WTC11 (cell line): ENCODE data around the gene PATE3. TPM values are rescaled to one million over a fixed set of nuclear protein-coding genes. Genes with fewer than 3 reads are reported as not detected.
A peak's percentile ranks its signal among the peaks of the same experiment; 100 is the strongest.

Source experiments
- ATAC-seq: fragments of 200-7000 bp; cut with Tn5 transposase; 2 replicates; pipeline ENCODE4 v1.10.0; 2021; ENCODE audit warnings: mild to moderate bottlenecking, moderate library complexity
- CTCF ChIA-PET: fragments of 300-600 bp; sonication (Branson Sonifier 250); formaldehyde crosslinking; loops from one replicate; lab custom pipeline; 2021; ENCODE audit warnings: antibody characterized with exemption; lab: Charles Lee
- POLR2A ChIA-PET: fragments of 350-600 bp; sonication (Branson Sonifier 250); formaldehyde crosslinking; loops from one replicate; lab custom pipeline; 2021; ENCODE audit warnings: antibody characterized with exemption; lab: Charles Lee
- DNase-seq: peaks from one replicate; pipeline ENCODE4 v3.0.0; 2021; ENCODE audit warnings: low spot score
- H3K27ac Mint-ChIP-seq: 2 replicates; pipeline ENCODE4 v1.8.0; 2021; ENCODE audit warnings: mixed read lengths
- H3K27me3 Mint-ChIP-seq: 2 replicates; pipeline ENCODE4 v1.8.0; 2021; ENCODE audit warnings: low read depth, mild to moderate bottlenecking, moderate library complexity, mixed read lengths
- H3K36me3 Mint-ChIP-seq: 2 replicates; pipeline ENCODE4 v1.8.0; 2021; ENCODE audit warnings: mixed read lengths
- H3K4me1 Mint-ChIP-seq: 2 replicates; pipeline ENCODE4 v1.8.0; 2022; ENCODE audit warnings: mixed read lengths
- H3K4me3 Mint-ChIP-seq: 2 replicates; pipeline ENCODE4 v1.8.0; 2021; ENCODE audit warnings: mild to moderate bottlenecking, moderate library complexity, mixed read lengths
- H3K9me3 Mint-ChIP-seq: 2 replicates; pipeline ENCODE4 v1.8.0; 2021; ENCODE audit warnings: mixed read lengths
- ATF3 ChIP-seq: sonication (generic); formaldehyde crosslinking; conservative IDR thresholded peaks from 2 replicates; pipeline ENCODE4 v1.8.1; 2022; ENCODE audit warnings: mild to moderate bottlenecking, missing genetic modification reagents
- CTCF ChIP-seq: fragments of 200-600 bp; IDR thresholded peaks from 2 replicates; pipeline ENCODE4 v1.8.0; 2022; ENCODE audit warnings: antibody characterized with exemption
- E2F5 ChIP-seq: sonication (generic); formaldehyde crosslinking; IDR thresholded peaks from 2 replicates; pipeline ENCODE4 v1.8.1; 2022; ENCODE audit warnings: mild to moderate bottlenecking, moderate library complexity, missing genetic modification reagents
- FOXK1 ChIP-seq: sonication (generic); formaldehyde crosslinking; IDR thresholded peaks from 2 replicates; pipeline ENCODE4 v1.8.0; 2022; ENCODE audit warnings: mild to moderate bottlenecking, moderate library complexity, missing genetic modification reagents
- JAZF1 ChIP-seq: fragments of 250-450 bp; sonication (Bioruptor Pico); IDR thresholded peaks from 2 replicates; pipeline ENCODE4 v1.9.0; 2021; ENCODE audit warnings: moderate library complexity, mild to moderate bottlenecking, inconsistent platforms
- MAX ChIP-seq: sonication (generic); formaldehyde crosslinking; IDR thresholded peaks from 2 replicates; pipeline ENCODE4 v1.8.0; 2022; ENCODE audit warnings: mild to moderate bottlenecking, missing genetic modification reagents
- MXD4 ChIP-seq: fragments of 250-450 bp; sonication (Bioruptor Pico); IDR thresholded peaks from 2 replicates; pipeline ENCODE4 v1.8.0; 2021; ENCODE audit warnings: mild to moderate bottlenecking, moderate library complexity, borderline replicate concordance
- NFYB ChIP-seq: sonication (generic); formaldehyde crosslinking; conservative IDR thresholded peaks from 2 replicates; pipeline ENCODE4 v1.8.0; 2022; ENCODE audit warnings: low read depth, missing genetic modification reagents
- PRDM15 ChIP-seq: sonication (generic); formaldehyde crosslinking; IDR thresholded peaks from 2 replicates; pipeline ENCODE4 v1.8.0; 2022; ENCODE audit warnings: missing genetic modification reagents
- PRRX2 ChIP-seq: fragments of 250-450 bp; sonication (Bioruptor Pico); IDR thresholded peaks from 2 replicates; pipeline ENCODE4 v1.8.0; 2021; ENCODE audit warnings: mild to moderate bottlenecking
- ZBTB43 ChIP-seq: sonication (generic); formaldehyde crosslinking; IDR thresholded peaks from 2 replicates; pipeline ENCODE4 v1.8.1; 2023; ENCODE audit warnings: mild to moderate bottlenecking, missing genetic modification reagents
- ZNF121 ChIP-seq: sonication (generic); formaldehyde crosslinking; IDR thresholded peaks from 2 replicates; pipeline ENCODE4 v1.8.0; 2023; ENCODE audit warnings: missing genetic modification reagents
- ZNF423 ChIP-seq: fragments of 250-450 bp; sonication (Bioruptor Pico); IDR thresholded peaks from 2 replicates; pipeline ENCODE4 v2.1.2; 2022; ENCODE audit warnings: mild to moderate bottlenecking, moderate library complexity
- ZNF425 ChIP-seq: fragments of 250-450 bp; sonication (Bioruptor Pico); conservative IDR thresholded peaks from 2 replicates; pipeline ENCODE4 v1.9.0; 2021; ENCODE audit warnings: mild to moderate bottlenecking
- ZNF532 ChIP-seq: fragments of 250-450 bp; sonication (Bioruptor Pico); IDR thresholded peaks from 2 replicates; pipeline ENCODE4 v1.9.0; 2021; ENCODE audit warnings: mild to moderate bottlenecking, borderline replicate concordance
- ZSCAN18 ChIP-seq: fragments of 250-450 bp; sonication (Bioruptor Pico); IDR thresholded peaks from 2 replicates; pipeline ENCODE4 v2.1.2; 2022; ENCODE audit warnings: mild to moderate bottlenecking, moderate library complexity
- total RNA-seq: library from RNA; stranded (reverse); gene quantifications from 3 replicates; pipeline ENCODE4 v1.2.3, GENCODE V29; 2021

Gene PATE3
- total RNA-seq, 1 experiment from 2014 or later = not detected

GRCh38 chr11:125790825-125791224, 2.9 kb downstream of the PATE3 start (continued):
- TF ChIP-seq ZSCAN18 (no peak), MAX (CRISPR knock-in tag) (no peak)

GRCh38 chr11:125797641-125798040, 9.7 kb downstream of the PATE3 start:
- DNase-seq (peak; percentile 55), ATAC-seq (peak; percentile 82)
- Mint-ChIP-seq H3K4me3 (no peak overlapping the region), H3K9me3 (peaks cover 99% of the 10 kb centered on the region), H3K36me3 (peaks cover 41% of the 10 kb centered on the region), H3K27ac (no peak overlapping the region), H3K4me1 (peaks cover 14% of the 10 kb centered on the region), H3K27me3 (peaks cover 4% of the 10 kb centered on the region; the same call in 1 of the 2 replicates)
- no peak for TF ChIP-seq ZNF425 (CRISPR knock-in tag)
- no peak for TF ChIP-seq ZBTB43 (CRISPR knock-in tag)
- TF ChIP-seq ZNF121 (CRISPR knock-in tag) = no peak
- TF ChIP-seq JAZF1 (CRISPR knock-in tag) = no peak
- no peak for TF ChIP-seq E2F5 (CRISPR knock-in tag)
- no peak for TF ChIP-seq PRRX2 (CRISPR knock-in tag)
- no peak for TF ChIP-seq ZNF423 (CRISPR knock-in tag)
- no peak for TF ChIP-seq PRDM15 (CRISPR knock-in tag)
- no peak for TF ChIP-seq ATF3 (CRISPR knock-in tag)
- TF ChIP-seq ZNF532 (CRISPR knock-in tag) = no peak
- TF ChIP-seq MXD4 (CRISPR knock-in tag) = no peak
- TF ChIP-seq CTCF = no peak
- TF ChIP-seq NFYB (CRISPR knock-in tag) = no peak
- TF ChIP-seq FOXK1 (CRISPR knock-in tag) = no peak
- POLR2A ChIA-PET = no interaction called here
- CTCF ChIA-PET = no interaction called here
